ENCODE measurements around the gene NAT8L.

Gene NAT8L

DNA sequence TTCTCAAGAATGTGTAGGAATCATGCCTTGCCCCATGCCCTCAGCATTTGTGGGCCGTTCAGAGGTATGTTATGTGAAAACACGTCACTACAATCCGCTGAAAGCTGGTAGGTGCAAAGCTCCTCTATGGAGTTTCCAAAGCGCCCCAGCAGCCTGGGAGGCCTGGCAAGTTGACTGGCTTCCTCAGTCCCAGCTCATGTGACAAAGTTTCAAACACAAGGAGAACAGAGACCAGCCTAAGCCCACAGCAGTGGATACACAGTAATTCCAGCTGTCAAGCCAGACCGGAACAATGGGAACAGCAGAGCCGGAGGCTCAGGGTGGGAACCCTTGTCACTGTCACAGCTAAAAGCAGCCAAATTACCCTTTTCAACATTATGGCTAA, 33.5 kb downstream of the NAT8L start:
- Histone ChIP-seq H4K8ac (ENCODE audit: low read length) (no peak overlapping the region), H3K27me3 (ENCODE audit: control insufficient read depth in 1 of 2, insufficient read depth in 1 of 2, low read length in 2 of 2) (no peaks in the 10 kb centered on the region), H3K9me3 (ENCODE audit: control insufficient read depth, low read length) (peaks cover 11% of the 10 kb centered on the region), H3K4me3 (ENCODE audit: insufficient read depth in 1 of 2, low read depth in 1 of 2, low read length in 2 of 2) (no peak overlapping the region), H4K91ac (ENCODE audit: low read length) (no peak overlapping the region), H2BK120ac (ENCODE audit: low read depth, low read length) (no peak overlapping the region), H3K9ac (ENCODE audit: low read length) (no peak overlapping the region), H3K4ac (ENCODE audit: low read depth in 1 of 2, low read length in 2 of 2) (no peak overlapping the region), H2BK5ac (ENCODE audit: low read depth, low read length, poor library complexity, severe bottlenecking) (no peak overlapping the region), H3K23ac (ENCODE audit: low read length in 2 of 2) (no peak overlapping the region), H2BK15ac (ENCODE audit: low read depth, poor library complexity, severe bottlenecking) (no peak overlapping the region), H3K18ac (ENCODE audit: low read depth in 1 of 2, low read length in 2 of 2) (no peak overlapping the region), H3K27ac (ENCODE audit: low read length, poor library complexity, severe bottlenecking) (no peak overlapping the region), H3K36me3 (ENCODE audit: control insufficient read depth in 1 of 2, insufficient read depth in 2 of 2, low read depth in 1 of 2, low read length in 2 of 2) (peaks cover 0 to 6% of the 10 kb centered on the region in 2 experiments), H2BK12ac (ENCODE audit: low read length in 2 of 2) (no peak overlapping the region), H2AK5ac (ENCODE audit: low read length, severe bottlenecking) (no peak overlapping the region), H3K79me1 (replicated peaks; ENCODE audit: low read length, poor library complexity, severe bottlenecking) (no peaks in the 10 kb centered on the region), H3K14ac (ENCODE audit: low read length in 2 of 2) (no peak overlapping the region), H3K4me1 (ENCODE audit: control insufficient read depth, insufficient read depth, low read depth, low read length) (peaks cover 12% of the 10 kb centered on the region), H2AFZ (ENCODE audit: low read depth, low read length) (no peak overlapping the region), H3K4me2 (ENCODE audit: low read length, poor library complexity, severe bottlenecking) (no peak overlapping the region)
- DNase-seq: no peak
- WGBS: 97% methylated on average over 6 of the region's 6 CpGs

DNA sequence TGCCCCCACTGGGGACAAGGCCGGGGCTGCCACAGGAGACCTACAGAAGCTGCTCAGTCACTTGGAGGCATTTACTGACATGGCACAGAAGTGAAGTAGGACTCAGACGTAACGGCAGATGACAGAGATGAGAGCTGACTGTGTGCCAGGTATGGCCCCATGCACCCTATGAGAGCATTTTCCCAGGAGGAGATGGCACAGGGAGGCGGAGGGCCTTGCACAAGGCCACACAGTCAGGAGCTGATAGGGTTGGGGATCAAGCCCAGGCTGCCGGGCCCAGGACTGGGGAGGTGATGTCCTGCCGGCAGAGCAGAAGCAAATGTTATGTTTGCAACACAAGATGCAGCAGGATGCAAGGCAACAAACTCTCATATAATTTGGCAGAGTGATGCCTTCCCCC, 34.1 kb downstream of the NAT8L start:
- Histone ChIP-seq H3K9ac (ENCODE audit: low read length) (no peak overlapping the region), H2AK5ac (ENCODE audit: low read length, severe bottlenecking) (no peak overlapping the region), H2BK12ac (ENCODE audit: low read length in 2 of 2) (no peak overlapping the region), H4K91ac (ENCODE audit: low read length) (no peak overlapping the region), H3K4me2 (ENCODE audit: low read length, poor library complexity, severe bottlenecking) (no peak overlapping the region), H4K8ac (ENCODE audit: low read length) (no peak overlapping the region), H3K4me1 (ENCODE audit: control insufficient read depth, insufficient read depth, low read depth, low read length) (peaks cover 12% of the 10 kb centered on the region), H3K4me3 (ENCODE audit: insufficient read depth in 1 of 2, low read depth in 1 of 2, low read length in 2 of 2) (no peak overlapping the region), H3K79me1 (replicated peaks; ENCODE audit: low read length, poor library complexity, severe bottlenecking) (no peaks in the 10 kb centered on the region), H2BK5ac (ENCODE audit: low read depth, low read length, poor library complexity, severe bottlenecking) (no peak overlapping the region), H2AFZ (ENCODE audit: low read depth, low read length) (no peak overlapping the region), H3K36me3 (ENCODE audit: control insufficient read depth in 1 of 2, insufficient read depth in 2 of 2, low read depth in 1 of 2, low read length in 2 of 2) (peaks cover 0 to 6% of the 10 kb centered on the region in 2 experiments), H3K9me3 (ENCODE audit: control insufficient read depth, low read length) (peaks cover 11% of the 10 kb centered on the region), H3K27ac (ENCODE audit: low read length, poor library complexity, severe bottlenecking) (no peak overlapping the region), H3K4ac (ENCODE audit: low read depth in 1 of 2, low read length in 2 of 2) (no peak overlapping the region), H3K18ac (ENCODE audit: low read depth in 1 of 2, low read length in 2 of 2) (no peak overlapping the region), H3K14ac (ENCODE audit: low read length in 2 of 2) (no peak overlapping the region), H2BK120ac (ENCODE audit: low read depth, low read length) (no peak overlapping the region), H3K23ac (ENCODE audit: low read length in 2 of 2) (no peak overlapping the region), H3K27me3 (ENCODE audit: control insufficient read depth in 1 of 2, insufficient read depth in 1 of 2, low read length in 2 of 2) (no peaks in the 10 kb centered on the region), H2BK15ac (ENCODE audit: low read depth, poor library complexity, severe bottlenecking) (no peak overlapping the region)
- no peak for DNase-seq
- WGBS: 94% methylated on average over 6 of the region's 6 CpGs

DNA sequence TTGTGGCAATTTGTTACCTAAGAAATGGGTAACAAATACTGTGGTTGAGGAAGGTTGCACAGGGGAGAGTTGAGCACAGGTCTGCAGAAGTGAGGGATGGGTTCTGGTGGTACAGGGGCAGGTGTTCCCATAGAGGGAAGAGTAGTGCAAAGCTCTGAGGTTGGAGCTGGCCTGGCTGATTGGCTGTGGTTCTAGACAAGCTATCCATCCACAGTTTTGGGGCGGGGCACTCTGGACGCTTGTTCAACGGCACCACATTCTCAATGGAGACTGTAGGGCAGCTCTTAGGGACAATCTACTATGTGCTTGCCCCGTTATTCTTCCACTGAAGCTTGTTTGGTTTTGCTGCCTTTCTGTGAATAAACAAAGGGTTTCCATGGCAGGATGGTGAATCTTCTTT, 35.4 kb downstream of the NAT8L start:
- Histone ChIP-seq H2AK5ac (ENCODE audit: low read length, severe bottlenecking) (peak overlapping the region; percentile 2), H2BK120ac (ENCODE audit: low read depth, low read length) (no peak overlapping the region)
- 90% methylated on average over 4 of the region's 4 CpGs for WGBS

DNA sequence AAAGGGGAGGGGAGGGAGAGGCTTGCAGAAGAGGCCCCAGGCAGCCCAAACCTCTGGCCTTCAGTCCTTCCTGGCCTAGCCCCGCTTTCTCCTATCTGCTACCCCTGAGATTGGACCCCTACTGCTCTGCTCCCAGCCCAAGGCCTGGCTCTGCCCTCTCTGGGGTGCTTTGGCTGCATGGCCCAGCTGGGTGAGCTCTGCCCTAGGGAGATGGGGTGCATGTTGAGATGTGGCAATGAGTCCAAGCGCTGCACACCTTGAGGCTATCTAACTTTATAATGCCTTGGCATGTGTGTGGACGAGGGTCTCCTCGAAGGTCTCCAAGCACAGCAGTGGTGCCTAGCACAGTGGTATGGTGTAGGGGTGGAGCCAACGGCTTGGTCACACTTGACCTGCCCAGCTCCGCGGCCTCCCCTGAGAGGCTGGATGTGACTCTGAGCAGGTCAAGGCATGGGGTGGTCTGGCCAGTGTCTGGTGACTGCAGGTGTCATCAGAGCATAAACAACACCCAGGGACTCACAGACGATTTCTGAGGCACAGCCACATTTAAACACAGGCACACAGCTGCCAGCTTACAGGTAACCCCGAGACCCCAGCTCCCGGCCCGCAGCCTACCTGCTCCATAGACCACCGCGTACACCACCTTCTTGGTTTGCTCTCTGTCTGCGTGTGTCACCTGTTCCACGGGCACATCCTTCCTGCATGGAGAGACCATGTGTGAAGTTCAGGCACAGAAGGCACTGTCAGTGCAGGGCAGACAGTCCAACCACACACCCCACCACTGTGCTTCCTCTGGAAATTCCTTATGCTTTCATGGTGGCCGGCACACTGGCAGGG, 36.3 kb downstream of the NAT8L start:
- H2AFZ ChIP-seq (ENCODE audit: low read depth, low read length): no peak overlapping the region
- H3K18ac ChIP-seq (ENCODE audit: low read depth in 1 of 2, low read length in 2 of 2): no peak overlapping the region
- no peak overlapping the region for H2BK5ac ChIP-seq (ENCODE audit: low read depth, low read length, poor library complexity, severe bottlenecking)
- no peaks in the 10 kb centered on the region for H3K27me3 ChIP-seq (ENCODE audit: control insufficient read depth in 1 of 2, insufficient read depth in 1 of 2, low read length in 2 of 2)
- no peak overlapping the region for H3K9ac ChIP-seq (ENCODE audit: low read length)
- H3K4me3 ChIP-seq (ENCODE audit: insufficient read depth in 1 of 2, low read depth in 1 of 2, low read length in 2 of 2): no peak overlapping the region
- H3K79me1 ChIP-seq (replicated peaks; ENCODE audit: low read length, poor library complexity, severe bottlenecking): no peaks in the 10 kb centered on the region
- peaks cover 12% of the 10 kb centered on the region for H3K4me1 ChIP-seq (ENCODE audit: control insufficient read depth, insufficient read depth, low read depth, low read length)
- H2BK12ac ChIP-seq (ENCODE audit: low read length in 2 of 2): no peak overlapping the region
- peak overlapping the region; percentile 95 for H2AK5ac ChIP-seq (ENCODE audit: low read length, severe bottlenecking)
- no peak overlapping the region for H4K91ac ChIP-seq (ENCODE audit: low read length)
- H3K9me3 ChIP-seq (ENCODE audit: control insufficient read depth, low read length): peaks cover 11% of the 10 kb centered on the region
- H4K8ac ChIP-seq (ENCODE audit: low read length): no peak overlapping the region
- H3K23ac ChIP-seq (ENCODE audit: low read length in 2 of 2): no peak overlapping the region
- no peak overlapping the region for H2BK15ac ChIP-seq (ENCODE audit: low read depth, poor library complexity, severe bottlenecking)
- no peak for DNase-seq
- peaks cover 0 to 6% of the 10 kb centered on the region in 2 experiments for H3K36me3 ChIP-seq (ENCODE audit: control insufficient read depth in 1 of 2, insufficient read depth in 2 of 2, low read depth in 1 of 2, low read length in 2 of 2)
- peak overlapping the region in 1 of 2 experiments; percentile 35 for H3K14ac ChIP-seq (ENCODE audit: low read length in 2 of 2)
- H3K27ac ChIP-seq (ENCODE audit: low read length, poor library complexity, severe bottlenecking): peak overlapping the region; percentile 57
- H3K4ac ChIP-seq (ENCODE audit: low read depth in 1 of 2, low read length in 2 of 2): no peak overlapping the region
- H2BK120ac ChIP-seq (ENCODE audit: low read depth, low read length): no peak overlapping the region
- no peak overlapping the region for H3K4me2 ChIP-seq (ENCODE audit: low read length, poor library complexity, severe bottlenecking)
- WGBS: 93% methylated on average over 15 of the region's 16 CpGs

More for the DNA sequence above, 35.4 kb downstream of the NAT8L start:
- Histone ChIP-seq H3K4me3 (ENCODE audit: insufficient read depth in 1 of 2, low read depth in 1 of 2, low read length in 2 of 2) (no peak overlapping the region), H3K4ac (ENCODE audit: low read depth in 1 of 2, low read length in 2 of 2) (no peak overlapping the region), H2BK5ac (ENCODE audit: low read depth, low read length, poor library complexity, severe bottlenecking) (no peak overlapping the region), H4K8ac (ENCODE audit: low read length) (no peak overlapping the region), H2AFZ (ENCODE audit: low read depth, low read length) (no peak overlapping the region), H3K27ac (ENCODE audit: low read length, poor library complexity, severe bottlenecking) (no peak overlapping the region), H3K79me1 (replicated peaks; ENCODE audit: low read length, poor library complexity, severe bottlenecking) (no peaks in the 10 kb centered on the region), H3K4me2 (ENCODE audit: low read length, poor library complexity, severe bottlenecking) (no peak overlapping the region), H3K27me3 (ENCODE audit: control insufficient read depth in 1 of 2, insufficient read depth in 1 of 2, low read length in 2 of 2) (no peaks in the 10 kb centered on the region), H3K14ac (ENCODE audit: low read length in 2 of 2) (no peak overlapping the region), H3K18ac (ENCODE audit: low read depth in 1 of 2, low read length in 2 of 2) (no peak overlapping the region), H3K23ac (ENCODE audit: low read length in 2 of 2) (no peak overlapping the region), H3K4me1 (ENCODE audit: control insufficient read depth, insufficient read depth, low read depth, low read length) (peaks cover 12% of the 10 kb centered on the region), H2BK12ac (ENCODE audit: low read length in 2 of 2) (no peak overlapping the region), H3K9me3 (ENCODE audit: control insufficient read depth, low read length) (peaks cover 11% of the 10 kb centered on the region), H2BK15ac (ENCODE audit: low read depth, poor library complexity, severe bottlenecking) (no peak overlapping the region), H3K9ac (ENCODE audit: low read length) (no peak overlapping the region), H4K91ac (ENCODE audit: low read length) (no peak overlapping the region), H3K36me3 (ENCODE audit: control insufficient read depth in 1 of 2, insufficient read depth in 2 of 2, low read depth in 1 of 2, low read length in 2 of 2) (peaks cover 0 to 6% of the 10 kb centered on the region in 2 experiments)
- DNase-seq: no peak
